GM12892 (cell line): ENCODE results near the gene VAV2.

Source experiments
- POLR2A ChIP-seq: IDR thresholded peaks from 2 replicates; pipeline ENCODE4 v1.6.1; 2011; ENCODE audit warnings: low read depth, low read length, control low read depth
- TAF1 ChIP-seq: IDR thresholded peaks from 2 replicates; pipeline ENCODE4 v1.6.1; 2011; ENCODE audit warnings: low read depth, mild to moderate bottlenecking, control low read depth, low read length, borderline replicate concordance

DNA sequence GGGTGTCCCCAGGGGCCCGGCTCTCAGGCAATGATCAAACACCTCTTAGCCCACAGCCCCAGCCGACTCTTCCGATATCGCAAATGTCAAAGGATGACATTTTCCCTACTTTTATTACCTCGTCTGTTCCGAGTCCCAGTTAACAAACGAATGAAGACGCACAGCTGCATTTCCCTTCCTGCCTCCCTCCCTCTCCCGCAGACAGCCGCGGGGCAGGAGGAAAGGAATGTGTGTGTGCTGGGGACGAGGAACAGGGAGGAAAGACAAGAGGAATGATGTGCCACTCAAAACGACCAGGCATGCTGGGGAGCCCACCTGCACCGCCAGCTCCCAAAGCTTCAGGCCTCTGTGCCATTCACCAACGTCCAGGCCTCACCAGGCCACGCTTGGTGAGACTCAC lies 128.1 kb downstream of the VAV2 start:
- TF ChIP-seq TAF1 = no peak
- TF ChIP-seq POLR2A = no peak
